ENCODE data around the gene SHISA3. TPM values are rescaled to one million over a fixed set of nuclear protein-coding genes. Genes with fewer than 3 reads are reported as not detected.
"Not testable (repeated sequence)": the region's sequence is repeated elsewhere in the genome, so short reads cannot be mapped to it uniquely, and the experiment has no call there.

The SHISA3 gene
- not detected in 2 replicates for total RNA-seq (2014; rRNA removed)
- polyA plus RNA-seq (2012) = not detected

DNA sequence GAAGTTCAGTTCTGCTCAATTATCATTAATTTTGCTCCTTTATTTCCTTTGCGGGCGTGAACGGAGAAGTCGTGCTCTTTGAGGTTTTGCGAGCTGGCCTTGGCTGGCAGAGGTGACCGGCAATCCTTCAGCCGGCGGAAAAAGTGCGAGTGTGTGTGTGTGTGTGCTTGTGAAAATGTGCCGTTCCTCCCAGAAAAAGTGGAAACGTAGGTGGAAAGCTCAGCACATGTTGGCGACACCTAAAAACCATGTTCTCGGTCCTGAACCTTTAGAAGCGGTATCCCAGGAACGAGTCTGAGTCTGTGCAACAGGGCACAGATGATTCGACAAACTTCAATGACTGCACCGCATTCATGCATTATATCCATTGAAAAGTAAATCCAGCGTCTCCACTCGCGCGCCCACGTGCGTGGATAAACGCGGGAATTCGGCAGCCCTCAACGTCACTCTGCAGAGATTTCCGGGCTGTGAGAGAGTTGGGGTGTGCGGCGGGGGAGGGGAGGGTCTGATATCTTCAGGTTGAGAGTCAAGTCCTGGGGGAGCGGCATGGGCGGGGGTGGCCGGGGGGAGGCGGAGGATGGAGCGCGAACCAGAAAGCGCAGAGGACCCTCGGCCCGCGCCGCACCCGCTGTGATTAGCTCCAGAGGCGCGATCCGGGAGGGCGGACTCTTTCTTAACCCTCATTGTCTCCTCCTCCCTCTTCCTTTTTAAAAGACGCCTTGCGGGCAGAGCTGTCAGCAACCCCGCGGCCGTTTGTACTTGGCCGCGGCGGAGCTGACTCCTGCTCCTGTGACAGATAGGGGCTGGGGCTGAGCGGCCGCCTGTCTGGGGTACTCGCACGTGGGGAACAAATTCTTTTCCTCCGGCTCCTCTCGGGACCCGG lies at the start of gene SHISA3:
Gene SHISA3 (plus strand): TSS at position 737 of the 883 bp plus-strand sequence. CDS start 569 bp downstream, outside the sequence.
- DNase-seq (ENCODE audit: low read depth) = no peak

DNA sequence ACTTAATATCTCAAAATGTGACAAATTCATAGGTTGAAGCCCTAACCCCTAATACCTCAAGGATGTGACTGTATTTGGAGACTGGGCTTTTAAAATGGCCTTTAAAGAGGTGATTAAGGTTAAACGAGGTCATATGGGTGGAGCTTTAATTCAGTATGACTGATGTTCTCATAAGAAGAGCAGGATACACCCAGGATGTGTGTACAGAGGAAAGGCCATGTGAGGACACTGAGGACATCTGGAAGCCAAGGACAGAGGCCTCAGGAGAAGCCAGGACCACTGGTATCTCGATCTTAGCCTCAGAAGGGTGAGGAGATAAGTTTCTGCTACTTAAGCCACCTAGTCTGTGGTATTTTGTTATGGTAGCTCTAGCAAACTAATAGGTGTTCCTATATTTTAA lies 49.0 kb upstream of the SHISA3 start:
- no peak for DNase-seq (ENCODE audit: low read depth)

- no peak for DNase-seq (ENCODE audit: low read depth)
Observed at GRCh38 chr4:42348692-42349091, 48.6 kb upstream of the SHISA3 start.

- DNase-seq (ENCODE audit: low read depth) = no peak
Observed at GRCh38 chr4:42350611-42351182, 46.6 kb upstream of the SHISA3 start.

- no peak for DNase-seq (ENCODE audit: low read depth)
Observed at GRCh38 chr4:42352049-42352448, 45.2 kb upstream of the SHISA3 start.

- no peak for DNase-seq (ENCODE audit: low read depth)
Observed at GRCh38 chr4:42357325-42357724, 40.0 kb upstream of the SHISA3 start.

DNA sequence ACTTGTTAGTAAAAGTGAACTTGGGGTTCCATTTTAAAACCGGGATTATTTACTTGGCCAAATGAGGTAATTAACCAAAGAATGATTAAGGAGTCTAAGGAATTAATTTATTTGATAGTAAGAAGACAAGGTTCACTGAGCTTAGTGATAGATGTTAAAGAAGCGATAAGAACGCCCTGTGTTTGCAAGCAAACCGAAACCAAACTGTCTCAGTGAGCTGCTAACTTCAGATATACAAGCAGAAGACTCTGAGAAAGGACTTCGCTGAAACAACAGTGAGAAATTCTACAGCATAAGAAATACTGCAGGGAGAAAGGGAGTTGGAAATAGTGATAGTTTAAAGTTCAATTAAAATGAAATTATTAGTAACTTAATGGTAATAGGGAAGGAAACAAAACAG lies 37.6 kb upstream of the SHISA3 start:
- DNase-seq (ENCODE audit: low read depth) = no peak

DNA sequence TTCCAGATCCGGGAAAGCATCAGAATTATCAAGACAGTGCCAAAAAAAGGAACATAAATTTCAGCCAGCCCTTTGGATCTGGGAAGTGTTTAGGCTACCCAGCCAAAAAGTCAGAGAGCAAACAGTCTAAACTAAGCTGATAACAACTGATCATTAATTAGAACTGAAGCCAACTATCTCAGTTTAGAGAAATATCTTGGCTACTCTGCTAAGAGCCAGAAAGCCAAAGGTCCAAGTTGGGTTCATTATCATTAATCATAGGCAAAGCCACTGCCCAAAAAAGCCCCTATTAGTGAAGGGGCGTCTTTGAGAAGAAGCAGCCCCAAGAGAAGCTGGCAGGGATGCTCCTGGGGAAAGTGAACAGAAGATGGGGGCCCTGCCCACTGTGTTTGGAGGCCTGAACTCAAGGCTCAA lies 37.0 kb upstream of the SHISA3 start:
- DNase-seq (ENCODE audit: low read depth) = no peak

DNA sequence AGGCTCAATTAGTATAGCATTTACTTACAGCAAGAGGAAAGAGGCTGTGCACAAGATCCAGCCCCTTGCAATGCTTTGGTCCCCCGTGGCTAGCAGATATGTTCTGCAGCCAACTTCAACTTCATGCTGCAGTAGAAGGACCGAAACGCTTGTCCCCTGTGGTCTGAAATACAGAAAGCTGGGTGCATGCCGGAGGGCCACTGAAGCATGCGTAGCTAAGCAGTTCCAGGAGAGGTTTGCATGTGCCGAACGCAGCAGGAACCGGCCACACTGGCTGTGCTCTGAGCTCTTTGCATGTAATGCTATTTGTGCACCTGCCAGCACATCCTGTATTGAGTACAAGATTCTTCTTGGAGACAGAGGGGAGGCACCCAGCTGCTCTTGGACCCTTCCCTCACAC lies 35.8 kb upstream of the SHISA3 start:
- no peak for DNase-seq (ENCODE audit: low read depth)

GRCh38 chr4:42362591-42362990 lies 34.7 kb upstream of the SHISA3 start:
- DNase-seq (ENCODE audit: low read depth) = no peak

GRCh38 chr4:42363614-42364013 lies 33.7 kb upstream of the SHISA3 start:
- no peak for DNase-seq (ENCODE audit: low read depth)

DNA sequence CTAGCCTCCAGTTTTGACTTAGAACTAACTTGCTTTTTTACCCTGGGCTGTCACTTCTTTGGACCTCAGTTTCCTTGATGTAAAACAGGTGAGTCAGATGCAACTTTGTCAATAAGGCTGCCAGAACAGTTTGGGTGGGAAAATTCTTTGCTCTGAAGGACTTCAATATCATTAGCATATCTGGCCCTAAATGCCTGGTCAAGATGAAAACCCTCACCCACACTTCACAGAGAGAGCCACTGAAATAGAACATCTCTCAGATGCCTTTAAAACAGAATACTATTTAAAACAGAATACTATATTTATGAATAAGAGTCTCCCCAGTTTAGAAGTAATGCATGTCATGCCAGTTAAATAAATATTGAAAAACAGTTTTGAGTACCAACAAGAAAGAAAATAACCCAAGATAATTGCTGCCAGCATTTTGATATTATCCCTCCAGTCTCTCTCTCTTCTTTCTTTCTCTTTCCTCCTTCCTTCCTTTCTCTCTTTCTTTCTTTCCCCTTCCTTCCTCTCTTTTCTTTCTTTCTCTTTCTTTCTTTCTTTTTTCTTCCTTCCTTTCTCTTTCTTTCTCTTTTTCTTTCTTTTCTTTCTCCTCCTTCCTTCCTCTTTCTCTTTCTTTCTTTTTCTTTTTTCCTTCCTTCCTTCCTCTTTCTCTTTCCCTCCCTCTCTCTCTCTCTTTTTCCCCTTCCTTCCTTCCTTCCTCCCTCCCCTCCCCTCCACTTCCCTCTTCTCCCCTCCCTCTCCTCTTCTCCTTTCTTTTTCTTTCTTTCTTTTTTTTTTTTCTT lies 32.8 kb upstream of the SHISA3 start:
- no peak for DNase-seq (ENCODE audit: low read depth)

DNA sequence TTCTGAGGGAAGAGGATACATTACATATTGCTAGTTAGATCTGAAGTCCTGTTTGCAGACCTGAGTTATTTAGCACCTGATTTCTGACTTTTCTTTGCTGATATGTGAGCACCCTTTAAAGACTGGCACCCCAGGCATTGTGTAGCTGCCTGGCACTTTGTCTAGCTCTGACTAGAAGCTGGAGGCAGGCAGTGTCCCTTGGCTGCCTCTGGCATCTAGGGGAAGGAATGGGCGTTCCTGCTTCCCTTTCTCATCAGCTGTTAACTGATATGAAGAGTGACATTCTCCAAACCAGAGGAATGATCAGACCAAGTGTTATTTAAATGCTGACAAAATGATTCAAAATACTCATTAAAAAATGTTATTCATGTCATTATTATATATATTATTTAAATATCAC lies 30.3 kb upstream of the SHISA3 start:
- no peak for DNase-seq (ENCODE audit: low read depth)

- DNase-seq (ENCODE audit: low read depth) = no peak
Observed at GRCh38 chr4:42369489-42369888, 27.8 kb upstream of the SHISA3 start.

DNA sequence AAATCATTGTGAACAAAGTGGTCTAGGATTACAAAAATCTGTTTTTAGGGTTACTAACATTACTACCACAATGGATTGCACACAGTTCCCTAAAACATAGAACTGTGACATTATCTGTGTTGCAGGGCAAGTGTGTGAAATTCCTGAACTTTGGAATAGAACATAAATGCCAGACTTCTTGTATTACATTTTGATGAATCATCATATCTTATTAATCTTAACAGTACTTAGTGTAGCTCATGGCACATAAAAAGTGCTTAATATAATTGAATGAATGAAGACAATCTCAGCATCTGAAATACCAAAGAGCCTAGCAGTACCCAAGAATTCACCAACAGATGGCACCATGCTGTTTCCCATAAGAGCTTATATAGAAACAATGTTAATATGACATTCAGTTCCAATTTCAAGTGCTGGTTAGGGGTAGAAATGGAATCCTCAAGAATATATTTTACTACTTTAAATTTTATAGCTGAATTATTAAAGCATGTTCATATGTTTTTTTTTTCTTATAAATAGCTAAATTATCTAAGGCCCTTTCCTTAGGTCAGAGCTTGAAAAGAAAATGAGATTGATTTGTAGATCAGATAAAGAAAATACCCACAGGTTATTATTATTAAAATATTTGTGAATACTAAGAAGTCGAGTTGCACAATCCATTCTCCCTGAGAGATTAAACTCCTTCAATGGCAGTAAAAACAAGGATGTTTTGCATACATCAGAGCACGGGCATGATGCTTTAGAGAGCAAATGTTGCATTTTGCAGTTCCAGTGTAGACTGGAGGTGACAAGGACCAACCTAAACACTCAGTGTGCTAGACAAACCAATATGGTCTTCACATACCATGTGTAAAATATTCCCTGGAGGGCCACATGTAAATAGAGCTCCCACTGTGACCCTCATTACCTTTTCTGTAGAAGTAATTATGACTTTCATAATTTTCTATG lies 25.7 kb upstream of the SHISA3 start:
- DNase-seq (ENCODE audit: low read depth) = no peak

DNA sequence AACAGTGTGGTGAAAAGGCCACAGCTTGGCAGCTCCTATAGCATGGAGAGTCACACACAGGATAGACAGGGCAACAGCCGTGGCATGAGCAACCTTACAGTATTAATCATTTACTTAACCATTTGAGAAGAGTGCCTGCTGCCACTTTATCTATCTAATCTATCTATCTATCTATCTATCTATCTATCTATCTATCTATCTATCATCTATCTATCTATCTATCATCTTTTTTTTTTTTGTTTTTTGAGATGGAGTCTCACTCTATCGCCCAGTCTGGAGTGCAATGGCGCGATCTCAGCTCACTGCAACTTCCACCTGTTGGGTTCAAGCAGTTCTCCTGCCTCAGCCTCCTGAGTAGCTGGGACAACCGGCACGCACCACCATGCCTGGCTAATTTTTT lies 25.0 kb upstream of the SHISA3 start:
- not testable (repeated sequence) for DNase-seq (ENCODE audit: low read depth)

- no peak for DNase-seq (ENCODE audit: low read depth)
Observed at GRCh38 chr4:42377497-42377896, 19.8 kb upstream of the SHISA3 start.

DNA sequence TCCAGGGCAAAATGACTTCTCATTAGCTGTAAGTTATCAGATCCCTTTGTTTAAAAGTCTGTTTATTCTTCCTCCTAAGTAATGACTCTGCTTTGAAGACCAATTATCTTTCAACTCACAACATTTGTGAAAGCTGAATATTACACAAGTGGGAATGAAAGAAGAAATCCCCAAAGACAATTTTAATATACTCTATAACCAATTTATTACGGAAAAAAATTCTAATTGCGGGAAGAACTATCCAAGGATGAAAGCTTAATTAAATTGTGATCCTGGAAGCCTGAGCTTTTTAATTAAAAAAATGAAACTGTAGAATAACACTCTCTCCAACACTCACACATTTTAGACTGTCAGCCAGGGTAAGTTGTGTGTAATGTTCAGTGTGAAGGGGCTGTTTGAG lies 15.6 kb upstream of the SHISA3 start:
- no peak for DNase-seq (ENCODE audit: low read depth)

DNA sequence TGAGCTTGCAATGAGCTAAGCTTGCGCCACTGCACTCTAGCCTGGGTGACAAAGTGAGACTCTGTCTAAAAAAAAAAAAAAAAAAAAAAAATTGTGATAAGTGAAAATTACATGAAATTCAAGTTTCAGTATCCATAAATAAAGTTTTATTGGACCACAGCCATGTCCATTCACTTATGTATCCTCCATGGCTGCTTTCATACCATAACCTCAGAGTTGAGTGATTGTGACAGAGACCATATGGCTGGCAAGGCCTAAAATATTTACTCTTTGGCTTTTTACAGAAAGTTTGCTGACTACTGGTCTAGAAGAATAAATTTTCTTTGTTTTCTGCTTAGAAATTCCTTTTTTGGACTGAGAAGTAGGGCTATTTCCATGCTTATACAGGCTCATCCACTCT lies 11.8 kb upstream of the SHISA3 start:
- DNase-seq (ENCODE audit: low read depth) = no peak

DNA sequence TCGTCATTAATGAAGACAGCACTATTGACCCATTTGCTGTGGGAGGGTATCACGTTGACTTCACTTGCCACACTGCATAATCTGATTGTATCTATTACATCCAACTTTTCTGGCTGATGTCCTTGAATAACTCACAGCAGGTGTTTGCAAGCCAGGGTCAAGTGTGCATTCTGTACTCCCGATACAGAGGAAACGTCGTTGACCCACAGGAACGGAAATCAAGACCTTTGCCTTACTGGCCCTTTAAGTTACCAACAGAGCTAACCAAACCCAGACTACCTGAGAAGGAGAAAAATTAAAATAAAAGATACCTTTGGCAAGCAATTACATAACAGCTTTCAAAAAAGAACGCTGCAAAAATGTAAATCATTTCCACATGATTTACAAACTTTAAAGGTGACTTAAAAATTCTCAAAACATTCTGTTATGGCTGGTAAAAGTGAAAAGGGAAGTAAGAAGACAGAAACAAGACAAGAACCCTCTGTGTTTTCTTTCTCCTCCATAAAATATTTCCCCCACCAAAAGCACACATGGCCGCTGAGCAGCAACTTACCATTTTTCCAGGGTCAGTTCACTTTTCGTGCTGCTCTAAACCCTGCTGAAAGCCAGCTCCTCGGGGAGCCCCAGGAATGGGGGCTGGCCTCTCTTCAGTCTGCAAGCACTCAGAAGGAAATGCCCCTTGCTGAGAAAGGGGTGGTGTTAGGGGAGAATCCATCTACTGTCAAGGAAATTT lies 6.5 kb upstream of the SHISA3 start:
- no peak for DNase-seq (ENCODE audit: low read depth)

DNA sequence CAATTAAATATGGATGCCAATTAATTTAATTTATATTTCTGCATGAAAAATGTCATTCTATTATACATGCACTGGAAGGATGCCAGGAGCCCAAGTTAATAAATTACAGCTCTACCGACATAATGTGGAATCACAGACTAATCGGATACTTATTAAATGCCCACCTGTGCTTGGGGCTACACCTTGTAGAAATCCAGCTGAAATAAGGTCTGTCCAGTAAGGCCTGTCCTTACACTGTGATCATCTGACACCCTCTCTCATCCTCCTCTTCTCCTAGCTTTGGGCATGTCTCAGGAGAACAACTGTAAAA lies 6.0 kb upstream of the SHISA3 start:
- no peak for DNase-seq (ENCODE audit: low read depth)

All from LHCN-M2 (cell line).